Measurements from ENCODE around the gene CLDN11. TPM values are rescaled to one million over a fixed set of nuclear protein-coding genes. Genes with fewer than 3 reads are reported as not detected.

The CLDN11 gene
- total and polyA plus RNA-seq, 7 donors: 1.3 to 3.0 (median 2.0) TPM

DNA sequence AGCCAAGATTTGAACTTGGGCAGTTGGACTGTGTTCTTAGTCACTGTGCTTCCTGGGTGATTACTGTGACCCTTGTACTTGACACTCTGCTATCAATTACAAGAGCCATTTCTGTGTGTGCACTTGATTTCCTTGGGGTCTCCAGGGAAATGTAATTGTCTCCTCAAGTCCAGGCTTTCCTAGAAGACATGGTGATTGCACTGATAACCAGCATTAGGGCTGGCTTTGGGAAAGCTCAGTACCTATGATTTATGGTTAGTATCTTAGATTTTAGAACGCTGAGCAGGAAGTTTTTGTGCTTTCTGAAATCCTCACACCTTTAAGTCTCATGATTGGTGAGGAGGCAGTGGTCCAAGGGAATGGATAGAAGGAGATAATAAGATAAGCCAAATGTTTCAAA is 1.6 kb upstream of the CLDN11 start:
- Histone ChIP-seq H3K4me3 (no peak overlapping the region), H3K9me3 (no peaks in the 10 kb centered on the region), H3K36me3 (ENCODE audit: insufficient read depth in 1 of 2, low read depth in 1 of 2) (no peaks in the 10 kb centered on the region), H3K4me1 (peaks cover 9% of the 10 kb centered on the region), H3K27ac (no peak overlapping the region), H3K27me3 (ENCODE audit: insufficient read depth in 3 of 3, low read length in 2 of 3) (peaks cover 0 to 38% (median 7%) of the 10 kb centered on the region in 3 donors)
- DNase-seq: no peak
- intact Hi-C loops (cut with DNase I): loop anchor here in 1 of 2 donors (5.0 to 10.0 kb wide), 2 partner anchors 275 to 398 kb away; no protein-coding TSS in a partner anchor
- no peak for ATAC-seq
- TF ChIP-seq, protein P1, sequence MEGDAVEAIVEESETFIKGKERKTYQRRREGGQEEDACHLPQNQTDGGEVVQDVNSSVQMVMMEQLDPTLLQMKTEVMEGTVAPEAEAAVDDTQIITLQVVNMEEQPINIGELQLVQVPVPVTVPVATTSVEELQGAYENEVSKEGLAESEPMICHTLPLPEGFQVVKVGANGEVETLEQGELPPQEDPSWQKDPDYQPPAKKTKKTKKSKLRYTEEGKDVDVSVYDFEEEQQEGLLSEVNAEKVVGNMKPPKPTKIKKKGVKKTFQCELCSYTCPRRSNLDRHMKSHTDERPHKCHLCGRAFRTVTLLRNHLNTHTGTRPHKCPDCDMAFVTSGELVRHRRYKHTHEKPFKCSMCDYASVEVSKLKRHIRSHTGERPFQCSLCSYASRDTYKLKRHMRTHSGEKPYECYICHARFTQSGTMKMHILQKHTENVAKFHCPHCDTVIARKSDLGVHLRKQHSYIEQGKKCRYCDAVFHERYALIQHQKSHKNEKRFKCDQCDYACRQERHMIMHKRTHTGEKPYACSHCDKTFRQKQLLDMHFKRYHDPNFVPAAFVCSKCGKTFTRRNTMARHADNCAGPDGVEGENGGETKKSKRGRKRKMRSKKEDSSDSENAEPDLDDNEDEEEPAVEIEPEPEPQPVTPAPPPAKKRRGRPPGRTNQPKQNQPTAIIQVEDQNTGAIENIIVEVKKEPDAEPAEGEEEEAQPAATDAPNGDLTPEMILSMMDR (IDR thresholded peaks at IDR 0.05): no peak
- whole genome bisulfite sequencing, 3 donors: 79 to 91% (median 85%) methylated on average over 1 of the region's 1 CpG

DNA sequence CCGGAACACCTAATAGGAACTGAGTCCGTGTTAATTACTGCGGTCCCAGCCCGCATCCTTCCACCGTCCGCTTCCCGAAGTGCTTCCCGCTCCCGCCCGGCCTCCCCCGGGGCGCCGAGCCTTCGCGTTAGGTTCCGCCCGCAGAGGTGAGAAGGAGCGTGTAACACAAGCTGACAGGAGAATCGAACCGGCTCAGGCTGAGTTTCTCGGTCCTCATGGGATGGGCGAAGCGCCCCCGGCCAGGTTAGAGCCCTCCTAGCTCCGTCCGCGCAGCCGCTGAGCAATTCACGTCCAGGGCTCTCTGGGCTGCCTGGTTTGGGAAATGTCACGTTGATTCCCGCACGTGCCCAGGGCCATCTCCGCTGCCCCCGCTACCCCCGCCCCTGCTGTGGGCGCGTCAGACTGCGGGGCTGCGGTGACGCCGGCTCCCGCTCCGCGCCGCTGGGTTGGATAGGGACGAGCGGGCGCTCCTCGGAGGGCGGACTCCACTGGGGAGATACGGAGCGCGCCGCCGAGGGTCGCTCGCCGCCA is 954 bp downstream of the CLDN11 start:
- peaks cover 0 to 38% (median 7%) of the 10 kb centered on the region in 3 donors for H3K27me3 ChIP-seq (ENCODE audit: insufficient read depth in 3 of 3, low read length in 2 of 3)
- no peak overlapping the region for H3K27ac ChIP-seq
- intact Hi-C loops (cut with DNase I): loop anchor here in 1 of 2 donors (5.0 to 10.0 kb wide), 2 partner anchors 273 to 395 kb away; no protein-coding TSS in a partner anchor
- ATAC-seq (peak; percentile 41 to 65 (median 52)), DNase-seq (peak; percentile 23 to 60)
- TF ChIP-seq, protein P1 (IDR thresholded peaks at IDR 0.05): no peak
- H3K4me3 ChIP-seq: peak overlapping the region; percentile 67
- H3K4me1 ChIP-seq: peaks cover 9% of the 10 kb centered on the region
- 3 to 6% (median 5%) methylated on average over 58 of the region's 58 CpGs for WGBS, 3 donors
- no peaks in the 10 kb centered on the region for H3K36me3 ChIP-seq (ENCODE audit: insufficient read depth in 1 of 2, low read depth in 1 of 2)
- no peaks in the 10 kb centered on the region for H3K9me3 ChIP-seq

DNA sequence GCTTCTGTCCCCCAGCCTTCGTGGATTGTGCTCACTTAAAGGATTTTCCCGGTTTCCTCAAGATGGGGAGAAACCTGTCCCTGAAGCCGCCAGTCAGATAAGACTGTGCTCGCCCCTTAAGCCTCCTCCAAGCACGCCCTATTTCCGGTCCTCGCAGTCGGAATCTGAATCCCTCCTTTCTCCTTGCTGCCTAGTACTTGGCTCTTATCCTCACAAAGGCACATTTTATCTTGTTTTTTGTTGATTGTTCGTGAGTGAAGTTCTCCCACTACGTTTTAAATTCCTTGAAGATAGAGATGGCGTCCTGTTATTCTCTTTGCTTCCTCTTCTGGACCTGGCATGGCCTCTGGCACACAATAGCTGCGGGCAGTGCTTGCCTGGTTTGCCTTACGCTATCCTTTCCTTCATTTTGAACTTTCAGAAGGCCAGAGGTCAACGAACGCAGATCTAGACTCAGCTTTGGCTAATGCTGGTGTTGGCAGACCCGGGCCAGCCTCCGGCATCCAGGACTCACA is 1.7 kb downstream of the CLDN11 start:
- no peaks in the 10 kb centered on the region for H3K36me3 ChIP-seq (ENCODE audit: insufficient read depth in 1 of 2, low read depth in 1 of 2)
- H3K27me3 ChIP-seq (ENCODE audit: insufficient read depth in 3 of 3, low read length in 2 of 3): peaks cover 0 to 38% (median 7%) of the 10 kb centered on the region in 3 donors
- no peak for ATAC-seq
- DNase-seq: no peak
- 54 to 60% (median 59%) methylated on average over 17 of the region's 17 CpGs for WGBS, 3 donors
- intact Hi-C loops (cut with DNase I): no loop called here
- peaks cover 9% of the 10 kb centered on the region for H3K4me1 ChIP-seq
- H3K4me3 ChIP-seq: peak overlapping the region; percentile 67
- no peak overlapping the region for H3K27ac ChIP-seq
- TF ChIP-seq, protein P1 (IDR thresholded peaks at IDR 0.05): no peak
- H3K9me3 ChIP-seq: no peaks in the 10 kb centered on the region

DNA sequence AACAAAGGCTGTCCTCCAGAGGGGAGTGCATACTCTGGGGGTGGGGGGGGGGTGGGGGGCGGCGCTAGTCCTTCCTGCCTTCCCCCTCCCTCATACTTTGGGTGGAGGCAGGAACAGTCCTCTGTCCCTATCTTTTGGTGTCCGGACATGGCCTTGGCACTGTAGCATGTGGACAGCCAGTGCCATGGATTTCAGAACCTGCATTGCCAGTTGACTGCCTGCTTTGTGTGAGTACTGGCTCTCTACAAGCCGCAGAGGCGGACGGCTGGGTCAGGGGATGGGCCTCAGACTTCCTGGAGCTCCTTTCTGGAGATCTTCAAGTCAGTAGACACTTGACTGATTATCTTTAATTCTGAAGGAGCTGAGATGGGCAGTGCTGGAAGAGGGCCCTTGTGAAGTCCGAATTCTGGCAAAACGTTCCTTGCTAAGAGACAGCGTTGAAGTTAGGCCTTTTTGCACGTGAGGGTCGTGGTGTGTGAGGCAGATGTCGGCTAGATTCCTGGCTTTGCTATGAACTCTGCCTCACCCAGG is 2.5 kb downstream of the CLDN11 start:
- no peaks in the 10 kb centered on the region for H3K36me3 ChIP-seq (ENCODE audit: insufficient read depth in 1 of 2, low read depth in 1 of 2)
- H3K9me3 ChIP-seq: no peaks in the 10 kb centered on the region
- peaks cover 9% of the 10 kb centered on the region for H3K4me1 ChIP-seq
- WGBS, 3 donors: 40 to 46% (median 44%) methylated on average over 12 of the region's 12 CpGs
- ATAC-seq: no peak
- peaks cover 0 to 38% (median 7%) of the 10 kb centered on the region in 3 donors for H3K27me3 ChIP-seq (ENCODE audit: insufficient read depth in 3 of 3, low read length in 2 of 3)
- no peak overlapping the region for H3K27ac ChIP-seq
- H3K4me3 ChIP-seq: peak overlapping the region; percentile 28
- intact Hi-C loops (cut with DNase I): no loop called here
- DNase-seq: peak in 1 of 2 donors; percentile 21
- TF ChIP-seq, protein P1 (IDR thresholded peaks at IDR 0.05): no peak

Data from psoas muscle (tissue), 8 donors.